Endodermal cell (in vitro differentiated cells): ENCODE data around the gene GPR84. TPM values are rescaled to one million over a fixed set of nuclear protein-coding genes. Genes with fewer than 3 reads are reported as not detected.

ENCODE experiments used
- DNase-seq: peaks from one replicate; pipeline ENCODE4 v3.0.0-alpha.2; 2017
- H3K27ac ChIP-seq: 2 replicates; pipeline ENCODE4 v1.5.1; 2013; ENCODE audit warnings: mild to moderate bottlenecking, low read depth, low read length, moderate library complexity
- H3K27me3 ChIP-seq: 2 replicates; pipeline ENCODE4 v1.6.1; 2013; ENCODE audit warnings: mild to moderate bottlenecking, low read length, moderate library complexity; ENCODE audit not compliant: insufficient read depth, control insufficient read depth, poor library complexity, severe bottlenecking
- H3K36me3 ChIP-seq: 2 replicates; pipeline ENCODE4 v1.7.0; 2013; ENCODE audit warnings: mild to moderate bottlenecking, low read length, moderate library complexity; ENCODE audit not compliant: control insufficient read depth, insufficient read depth
- H3K4me1 ChIP-seq: one replicate; pipeline ENCODE4 v1.7.0; 2013; ENCODE audit warnings: low read length; ENCODE audit not compliant: control insufficient read depth, insufficient read depth
- H3K4me3 ChIP-seq: 2 replicates; pipeline ENCODE4 v1.5.1; 2013; ENCODE audit warnings: mild to moderate bottlenecking, low read length, moderate library complexity
- H3K9ac ChIP-seq: 2 replicates; pipeline ENCODE4 v1.6.1; 2013; ENCODE audit warnings: mild to moderate bottlenecking, low read length, moderate library complexity; ENCODE audit not compliant: poor library complexity, severe bottlenecking; ENCODE audit errors: extremely low read depth
- H3K9me3 ChIP-seq: 2 replicates; pipeline ENCODE4 v1.6.1; 2013; ENCODE audit warnings: mild to moderate bottlenecking, low read length, moderate library complexity; ENCODE audit not compliant: control insufficient read depth
- H3K27ac Mint-ChIP-seq: 2 replicates; pipeline ENCODE4 v1.8.0; 2020; ENCODE audit warnings: mixed read lengths
- H3K27me3 Mint-ChIP-seq: 2 replicates; pipeline ENCODE4 v1.8.0; 2021; ENCODE audit warnings: mild to moderate bottlenecking, mixed read lengths; ENCODE audit not compliant: insufficient read depth
- H3K36me3 Mint-ChIP-seq: 2 replicates; pipeline ENCODE4 v1.8.0; 2020; ENCODE audit warnings: low read depth, mixed read lengths
- H3K4me1 Mint-ChIP-seq: 2 replicates; pipeline ENCODE4 v1.8.0; 2020; ENCODE audit warnings: mixed read lengths
- H3K4me3 Mint-ChIP-seq: 2 replicates; pipeline ENCODE4 v1.8.0; 2020; ENCODE audit warnings: mild to moderate bottlenecking, moderate library complexity, mixed read lengths
- H3K9me3 Mint-ChIP-seq: 2 replicates; pipeline ENCODE4 v1.8.0; 2020; ENCODE audit warnings: mild to moderate bottlenecking, mixed read lengths
- WGBS, 2 experiments: methylation state at CpG; one replicate each; pipeline versions ENCODE4 v1.1.5 to v1.1.7; 2013; ENCODE audit warnings: missing lambda C conversion rate in 2 of 2, mixed read lengths in 1 of 2; ENCODE audit not compliant: insufficient coverage in 1 of 2, insufficient read length in 1 of 2; 5-methylcytosine and 5-hydroxymethylcytosine counted together
- total RNA-seq, 2 donors: library from RNA; stranded (reverse); fragmentation: NEBNext Ultra II Directional in 1 of 2; extraction: Animal tissue kit (Norgen Biotek cat#: 25700) in 1 of 2; gene quantifications; 2 replicates in 1 of 2; 3 replicates in 1 of 2; pipeline ENCODE4 v1.2.1, GENCODE V29; 2021
- TF ChIP-seq, protein P1 (sequence below): fragments of 200-600 bp; sonication (generic); conservative IDR thresholded peaks from 2 replicates; pipeline ENCODE4 v1.5.0; 2021; ENCODE audit warnings: antibody characterized with exemption, mild to moderate bottlenecking

Gene GPR84
- total RNA-seq, 2 donors from 2014 or later: not detected

DNA sequence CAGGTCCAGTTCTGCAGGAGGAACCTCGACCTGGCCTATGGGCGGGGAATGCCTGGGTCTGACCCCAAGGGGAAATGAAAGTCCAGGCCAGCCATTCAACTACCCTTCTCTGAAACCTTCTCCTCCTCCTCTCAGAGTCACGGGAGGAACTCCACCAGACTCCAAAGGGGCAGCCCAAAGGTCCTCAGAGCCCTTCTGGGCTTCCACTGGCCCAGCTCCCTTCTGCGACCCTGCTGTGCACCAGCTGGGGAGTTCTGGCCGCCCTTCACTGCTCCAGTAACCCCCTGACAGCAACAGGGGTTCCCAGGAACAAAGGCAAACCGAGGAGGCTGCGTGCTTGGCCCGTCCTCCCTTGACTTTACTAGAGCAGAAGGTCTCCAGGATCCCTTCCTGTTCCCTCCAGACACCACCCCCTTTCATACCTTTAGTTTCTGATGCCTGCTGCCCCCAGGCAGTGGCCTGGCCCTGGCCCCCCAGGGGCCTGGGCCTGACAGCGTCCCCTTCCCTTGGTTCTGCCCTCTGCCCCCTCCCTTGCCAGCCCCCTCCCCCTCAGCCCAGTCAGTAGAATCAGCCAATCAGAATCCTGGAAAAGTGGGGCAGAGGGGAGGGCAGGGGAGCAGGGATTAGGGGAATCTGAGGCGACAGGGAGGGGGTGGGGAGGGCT is 21.1 kb upstream of the GPR84 start:
- WGBS, 2 experiments: 46 to 50% methylated on average over 8 to 10 of the region's 10 CpGs
- no peak overlapping the region for H3K27ac Mint-ChIP-seq

DNA sequence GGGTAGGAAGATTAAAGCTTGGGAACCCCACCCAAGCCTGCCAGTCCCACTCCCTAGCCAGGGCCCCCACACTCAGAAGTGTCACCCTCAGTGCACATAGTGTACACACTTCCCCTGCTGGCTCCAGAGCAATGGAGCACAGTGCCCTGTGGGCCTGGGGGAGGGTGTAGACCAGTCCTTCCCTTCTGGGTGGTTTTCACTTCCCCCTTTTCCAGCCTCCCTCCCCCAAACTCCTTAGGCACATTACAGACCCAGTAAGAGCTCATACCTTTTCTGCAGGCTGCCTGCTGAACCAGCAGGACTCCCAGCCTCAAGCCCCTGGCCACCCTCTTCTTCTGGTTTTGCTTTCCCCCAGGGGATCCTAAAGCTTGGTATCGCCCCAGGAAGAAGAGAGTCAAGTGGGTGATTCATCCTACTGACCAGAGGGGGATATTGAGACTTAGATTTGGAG is 20.3 kb upstream of the GPR84 start, which contains the start of gene ZNF385A:
TSS of gene ZNF385A (minus strand) at position 143 of the 451 bp plus-strand sequence. CDS start 219 bp downstream, outside the sequence.
- Mint-ChIP-seq H3K27me3 (no peaks in the 10 kb centered on the region), H3K4me1 (peaks cover 51% of the 10 kb centered on the region), H3K27ac (no peak within 1 kb of the TSS), H3K36me3 (peaks cover 6% of the 10 kb centered on the region), H3K4me3 (peak within 1 kb of the TSS; percentile 19), H3K9me3 (no peaks in the 10 kb centered on the region)
- TF ChIP-seq, protein P1, sequence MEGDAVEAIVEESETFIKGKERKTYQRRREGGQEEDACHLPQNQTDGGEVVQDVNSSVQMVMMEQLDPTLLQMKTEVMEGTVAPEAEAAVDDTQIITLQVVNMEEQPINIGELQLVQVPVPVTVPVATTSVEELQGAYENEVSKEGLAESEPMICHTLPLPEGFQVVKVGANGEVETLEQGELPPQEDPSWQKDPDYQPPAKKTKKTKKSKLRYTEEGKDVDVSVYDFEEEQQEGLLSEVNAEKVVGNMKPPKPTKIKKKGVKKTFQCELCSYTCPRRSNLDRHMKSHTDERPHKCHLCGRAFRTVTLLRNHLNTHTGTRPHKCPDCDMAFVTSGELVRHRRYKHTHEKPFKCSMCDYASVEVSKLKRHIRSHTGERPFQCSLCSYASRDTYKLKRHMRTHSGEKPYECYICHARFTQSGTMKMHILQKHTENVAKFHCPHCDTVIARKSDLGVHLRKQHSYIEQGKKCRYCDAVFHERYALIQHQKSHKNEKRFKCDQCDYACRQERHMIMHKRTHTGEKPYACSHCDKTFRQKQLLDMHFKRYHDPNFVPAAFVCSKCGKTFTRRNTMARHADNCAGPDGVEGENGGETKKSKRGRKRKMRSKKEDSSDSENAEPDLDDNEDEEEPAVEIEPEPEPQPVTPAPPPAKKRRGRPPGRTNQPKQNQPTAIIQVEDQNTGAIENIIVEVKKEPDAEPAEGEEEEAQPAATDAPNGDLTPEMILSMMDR: no peak
- no peaks in the 10 kb centered on the region for H3K27me3 ChIP-seq
- H3K4me1 ChIP-seq: peaks cover 22% of the 10 kb centered on the region
- 60 to 94% methylated on average over 1 of the region's 1 CpG for WGBS, 2 experiments
- no peak within 1 kb of the TSS for H3K9ac ChIP-seq
- no peaks in the 10 kb centered on the region for H3K9me3 ChIP-seq
- no peak within 1 kb of the TSS for H3K27ac ChIP-seq
- no peak for DNase-seq
- H3K36me3 ChIP-seq: no peaks in the 10 kb centered on the region
- no peak within 1 kb of the TSS for H3K4me3 ChIP-seq

More for the DNA sequence above, 21.1 kb upstream of the GPR84 start:
- H3K27ac ChIP-seq: no peak overlapping the region
- Mint-ChIP-seq H3K4me3 (peak overlapping the region; percentile 19), H3K4me1 (peaks cover 54% of the 10 kb centered on the region), H3K36me3 (peaks cover 6% of the 10 kb centered on the region), H3K27me3 (peaks cover 2% of the 10 kb centered on the region), H3K9me3 (no peaks in the 10 kb centered on the region)
- no peak overlapping the region for H3K9ac ChIP-seq
- peak; percentile 79 for DNase-seq
- no peaks in the 10 kb centered on the region for H3K9me3 ChIP-seq
- H3K4me1 ChIP-seq: peaks cover 27% of the 10 kb centered on the region
- H3K27me3 ChIP-seq: no peaks in the 10 kb centered on the region
- H3K36me3 ChIP-seq: no peaks in the 10 kb centered on the region
- TF ChIP-seq, protein P1: no peak
- H3K4me3 ChIP-seq: no peak overlapping the region

DNA sequence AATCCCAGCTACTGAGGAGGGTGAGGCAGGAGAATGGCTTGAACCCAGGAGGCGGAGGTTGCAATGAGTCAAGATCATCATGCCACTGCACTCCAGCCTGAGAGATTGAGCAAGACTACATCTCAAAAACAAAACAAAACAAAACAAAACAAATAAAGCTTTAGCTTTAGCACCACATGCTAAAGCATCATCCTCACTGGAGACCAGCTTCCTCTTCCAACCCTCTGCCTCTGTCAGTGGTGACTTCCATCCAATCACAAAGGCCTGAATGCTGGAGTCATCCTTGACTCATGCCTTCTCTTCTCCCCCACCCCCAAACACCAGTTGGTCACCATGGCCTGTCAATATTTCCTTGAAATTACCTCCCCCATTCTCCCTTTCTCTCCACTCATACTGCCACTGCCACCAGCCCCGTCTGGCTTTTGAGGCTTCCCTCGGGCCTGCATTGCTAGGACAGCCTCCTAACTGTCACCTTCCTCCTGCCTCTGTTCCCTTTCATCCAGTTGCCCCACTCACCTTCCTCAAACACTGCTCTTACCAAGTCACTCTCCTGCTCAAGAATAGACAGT is 18.8 kb upstream of the GPR84 start:
- Mint-ChIP-seq H3K27ac (no peak overlapping the region), H3K27me3 (peaks cover 6% of the 10 kb centered on the region), H3K9me3 (no peaks in the 10 kb centered on the region), H3K4me1 (peaks cover 47% of the 10 kb centered on the region), H3K36me3 (peaks cover 6% of the 10 kb centered on the region), H3K4me3 (no peak overlapping the region)
- Histone ChIP-seq H3K4me3 (no peak overlapping the region), H3K27ac (no peak overlapping the region), H3K9me3 (no peaks in the 10 kb centered on the region), H3K36me3 (no peaks in the 10 kb centered on the region), H3K9ac (no peak overlapping the region), H3K4me1 (peaks cover 22% of the 10 kb centered on the region), H3K27me3 (peaks cover 5% of the 10 kb centered on the region)
- DNase-seq: no peak
- 89 to 100% methylated on average over 3 of the region's 3 CpGs for WGBS, 2 experiments
- TF ChIP-seq, protein P1: no peak
